Measurements from ENCODE around the gene EFTUD2. TPM values are rescaled to one million over a fixed set of nuclear protein-coding genes. Genes with fewer than 3 reads are reported as not detected.

The EFTUD2 gene
- polyA plus RNA-seq, 1 donor: 132 TPM

GRCh38 chr17:44926821-44927525 is 27.7 kb upstream of the EFTUD2 start:
- no peak for DNase-seq

GRCh38 chr17:44925731-44926697 is 26.8 kb upstream of the EFTUD2 start:
- DNase-seq: no peak

GRCh38 chr17:44924107-44924544 is 24.9 kb upstream of the EFTUD2 start:
- DNase-seq: no peak

GRCh38 chr17:44922746-44923470 is 23.7 kb upstream of the EFTUD2 start:
- no peak for DNase-seq

GRCh38 chr17:44922136-44922535 is 22.9 kb upstream of the EFTUD2 start:
- DNase-seq: no peak

GRCh38 chr17:44921122-44921882 is 22.1 kb upstream of the EFTUD2 start:
- DNase-seq: no peak

- DNase-seq: no peak
Observed at GRCh38 chr17:44920565-44920940, 21.3 kb upstream of the EFTUD2 start.

GRCh38 chr17:44919885-44920564 is 20.8 kb upstream of the EFTUD2 start:
- DNase-seq: peak; percentile 76

- no peak for DNase-seq
Observed at GRCh38 chr17:44919411-44919810, 20.2 kb upstream of the EFTUD2 start.

- DNase-seq: no peak
Observed at GRCh38 chr17:44918006-44918405, 18.8 kb upstream of the EFTUD2 start.

GRCh38 chr17:44917456-44917855 is 18.2 kb upstream of the EFTUD2 start:
- DNase-seq: no peak

- no peak for DNase-seq
Observed at GRCh38 chr17:44916781-44917241, 17.6 kb upstream of the EFTUD2 start.

GRCh38 chr17:44915862-44916780 is 16.9 kb upstream of the EFTUD2 start:
- DNase-seq: no peak

GRCh38 chr17:44915321-44915726 is 16.1 kb upstream of the EFTUD2 start, which contains the start of gene GFAP:
TSS of gene GFAP (minus strand) at chr17:44915500. CDS start at chr17:44915486, 14 bp downstream.
- no peak for DNase-seq

- DNase-seq: no peak
Observed at GRCh38 chr17:44914698-44915271, 15.5 kb upstream of the EFTUD2 start.

GRCh38 chr17:44914148-44914547 is 14.9 kb upstream of the EFTUD2 start:
- DNase-seq: no peak

GRCh38 chr17:44913676-44914075 is 14.4 kb upstream of the EFTUD2 start:
- no peak for DNase-seq

GRCh38 chr17:44912763-44913544 is 13.7 kb upstream of the EFTUD2 start:
- DNase-seq: no peak
